ENCODE measurements around the gene SPATA12.
"Not testable (repeated sequence)": the region's sequence is repeated elsewhere in the genome, so short reads cannot be mapped to it uniquely, and the experiment has no call there.

SPATA12 gene

DNA sequence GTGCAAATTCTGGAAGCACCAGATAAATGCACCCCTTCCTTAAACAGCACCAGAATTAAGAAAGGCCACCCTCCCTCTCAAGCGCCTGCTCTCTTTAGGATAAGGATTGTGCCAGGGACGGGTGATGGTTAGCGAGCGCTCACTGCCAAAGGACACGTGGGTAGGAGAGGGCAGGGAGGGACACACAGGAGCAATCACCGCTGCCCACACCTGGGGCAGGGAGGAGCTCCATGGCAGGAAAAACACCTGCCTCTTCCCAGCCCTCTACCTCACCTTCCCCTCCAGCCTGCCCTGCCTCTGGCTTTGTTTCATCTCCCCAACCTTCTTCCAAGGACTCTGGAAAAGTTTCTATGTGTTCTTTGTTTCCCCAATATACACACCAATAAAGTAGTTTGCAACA lies 7.3 kb upstream of the SPATA12 start:
- FAIRE-seq = no peak

DNA sequence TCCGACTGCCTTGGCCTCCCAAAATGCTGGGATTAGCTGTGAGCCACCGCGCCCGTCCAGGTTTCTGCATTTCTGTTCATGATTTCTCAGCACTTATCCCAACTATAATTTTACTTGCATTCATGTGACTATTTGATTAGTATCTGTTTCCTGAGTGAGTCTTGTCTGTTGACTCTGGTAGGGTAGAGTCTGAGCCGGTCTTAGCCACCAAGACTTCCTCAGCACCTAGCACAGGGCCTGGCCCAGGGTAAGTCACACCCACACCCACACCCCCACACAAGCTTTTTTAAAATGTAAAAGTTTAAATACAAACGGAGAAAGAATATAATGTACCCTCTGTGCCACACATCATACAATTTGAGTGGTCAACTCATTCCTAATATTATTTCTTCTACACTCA lies 3.1 kb upstream of the SPATA12 start:
- no peak for FAIRE-seq

DNA sequence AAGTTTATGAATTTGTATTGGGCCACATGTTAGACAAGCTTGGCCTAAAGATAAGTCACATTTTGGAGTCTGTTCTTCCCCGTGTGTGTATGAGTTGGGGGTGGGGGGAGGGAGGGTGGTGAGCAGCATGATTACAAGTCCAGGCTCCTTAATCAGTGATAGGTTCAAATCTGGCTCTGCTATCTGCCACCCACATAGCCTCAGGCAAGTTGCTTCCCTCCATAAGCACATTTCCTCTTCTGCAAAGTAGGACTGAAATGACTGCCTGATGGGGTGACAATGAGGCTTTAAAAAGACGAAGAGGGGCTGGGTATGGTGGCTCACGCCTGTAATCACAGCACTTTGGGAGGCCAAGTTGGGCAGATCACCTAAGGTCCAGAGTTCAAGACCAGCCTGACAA lies 1.1 kb upstream of the SPATA12 start:
- no peak for FAIRE-seq

DNA sequence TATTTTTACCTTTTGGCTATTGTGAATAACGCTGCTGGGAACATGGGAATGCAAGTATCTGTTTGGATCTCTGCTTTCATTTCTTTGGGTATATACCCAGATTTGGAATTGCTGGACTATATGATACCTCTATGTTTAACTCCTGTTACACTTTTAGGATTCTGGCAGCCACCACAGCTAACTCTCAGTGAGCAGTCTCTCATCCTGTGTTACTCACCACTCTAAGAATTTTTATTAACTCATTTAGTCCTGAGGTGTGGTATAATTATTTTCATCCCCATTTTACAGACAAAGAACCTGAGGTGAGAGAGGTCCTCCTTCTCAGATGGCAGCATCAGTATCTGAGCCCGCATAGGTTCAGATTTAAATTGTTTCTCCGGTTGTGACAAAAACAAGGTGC lies 1.1 kb downstream of the SPATA12 start:
- FAIRE-seq = no peak

DNA sequence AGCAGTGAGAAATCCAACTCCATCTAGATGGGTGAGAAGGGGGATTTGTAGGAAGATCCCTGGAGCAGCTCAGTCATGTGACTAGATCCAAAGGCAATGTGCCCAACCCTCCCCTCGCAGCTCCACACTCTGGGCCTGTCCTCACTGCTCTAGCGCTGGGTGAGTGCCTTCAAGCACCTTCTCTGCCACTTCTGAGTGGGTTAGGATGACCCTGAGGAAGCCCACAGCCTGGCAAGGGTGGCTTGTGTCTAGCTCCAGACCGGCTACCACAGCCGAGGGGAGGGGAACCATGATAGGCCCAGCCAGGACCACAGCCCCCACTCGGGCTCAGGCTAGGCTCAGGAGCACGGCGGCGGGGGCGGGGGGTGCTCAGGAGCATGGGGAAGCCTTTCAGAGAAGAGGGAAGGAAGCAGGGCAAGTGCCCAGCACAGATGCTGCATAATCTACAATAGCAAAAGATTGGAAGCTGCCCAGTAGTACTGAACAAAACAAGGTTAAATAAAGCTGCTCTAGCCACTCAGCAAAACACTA lies 1.7 kb downstream of the SPATA12 start:
- FAIRE-seq = no peak

DNA sequence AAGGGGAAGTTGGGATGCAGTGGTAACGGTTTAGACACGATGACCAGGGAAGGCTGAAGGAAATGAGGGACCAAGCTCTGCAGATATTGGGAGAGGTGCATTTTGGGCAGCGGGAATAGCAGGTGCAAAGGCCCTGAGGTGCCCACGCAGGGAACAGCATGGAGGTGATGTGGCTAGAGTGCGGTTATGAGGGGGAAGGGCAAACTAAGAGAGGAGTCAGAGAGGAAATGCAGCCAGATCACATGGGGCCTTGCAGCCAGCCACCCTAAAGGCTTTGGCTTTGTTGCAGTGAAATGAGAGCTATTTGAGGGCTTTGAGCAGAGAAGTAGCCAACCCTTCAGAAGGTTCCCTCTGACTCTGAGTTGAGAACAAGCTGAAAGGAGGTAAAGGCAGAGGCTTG lies 2.6 kb downstream of the SPATA12 start:
- FAIRE-seq = no peak

DNA sequence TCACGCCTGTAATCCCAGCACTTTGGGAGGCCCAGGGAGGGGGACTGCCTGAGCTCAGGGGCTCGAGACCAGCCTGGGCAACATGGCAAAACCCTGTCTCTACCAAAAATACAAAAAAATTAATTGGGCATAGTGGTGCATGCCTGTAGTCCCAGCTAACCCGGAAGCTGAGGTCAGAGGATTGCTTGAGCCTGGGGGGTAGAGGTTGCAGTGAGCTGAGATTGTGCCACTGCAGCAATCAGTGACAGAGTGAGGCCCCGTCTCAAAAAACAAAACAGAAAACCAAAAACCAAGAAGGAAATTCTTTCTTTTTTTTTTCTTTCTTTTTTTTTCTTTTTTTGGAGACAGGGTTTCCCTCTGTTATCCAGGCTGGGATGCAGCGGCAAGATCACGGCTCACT lies 3.5 kb downstream of the SPATA12 start:
- FAIRE-seq = no peak

DNA sequence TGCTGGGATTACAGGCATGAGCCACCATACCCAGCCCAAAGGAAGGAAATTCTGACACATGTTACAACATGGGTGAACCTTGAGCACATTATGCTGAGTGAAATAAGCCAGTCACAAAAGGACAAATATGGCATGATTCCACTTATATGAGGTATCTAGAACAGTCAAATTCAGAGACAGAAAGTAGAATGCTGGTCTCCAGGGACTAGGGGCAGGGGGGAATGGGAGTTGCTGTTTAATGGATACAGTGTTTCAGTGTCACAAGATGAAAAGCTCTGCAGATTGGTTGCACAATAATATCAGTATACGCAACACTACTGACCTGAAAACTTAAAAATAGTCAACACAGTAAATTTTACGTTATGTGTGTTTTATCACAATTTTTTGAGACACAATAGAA lies 4.1 kb downstream of the SPATA12 start:
- FAIRE-seq = no peak

DNA sequence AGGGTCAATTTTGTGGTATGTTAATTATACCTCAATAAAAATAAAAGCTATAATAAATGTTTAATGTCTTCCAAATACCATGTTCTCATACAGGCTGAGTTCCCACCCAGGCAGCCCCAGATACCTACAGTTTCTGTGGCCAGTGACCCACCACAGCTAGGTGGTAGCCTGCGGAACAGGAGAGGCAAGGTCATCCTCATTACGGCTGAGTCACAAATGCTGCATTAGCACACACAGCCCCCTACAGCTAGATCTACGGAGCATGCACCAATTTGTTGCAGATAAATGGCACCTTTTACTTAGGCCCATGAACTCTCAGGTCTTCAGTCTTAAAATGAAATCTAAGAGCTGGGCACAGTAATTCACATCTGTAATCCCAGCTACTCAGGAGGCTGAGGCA lies 5.1 kb downstream of the SPATA12 start:
- no peak for FAIRE-seq

DNA sequence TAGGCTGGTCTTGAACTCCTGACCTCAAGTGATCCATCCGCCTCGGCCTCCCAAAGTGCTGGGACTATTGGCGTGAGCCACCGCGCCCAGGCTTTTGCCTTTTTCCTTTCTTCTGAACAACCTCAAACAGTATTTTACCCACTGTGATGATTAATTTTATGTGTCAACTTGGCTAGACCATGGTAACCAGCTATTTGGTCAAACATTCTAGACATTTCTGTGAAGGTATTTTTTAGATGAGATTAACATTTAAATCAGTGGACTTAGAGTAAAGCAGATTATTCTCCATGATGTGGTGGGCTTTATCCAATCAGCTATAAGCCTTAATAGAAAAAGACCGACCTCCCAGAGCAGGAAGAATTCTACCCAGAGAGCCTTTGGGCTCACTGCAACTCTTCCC lies 6.0 kb downstream of the SPATA12 start:
- no peak for FAIRE-seq

DNA sequence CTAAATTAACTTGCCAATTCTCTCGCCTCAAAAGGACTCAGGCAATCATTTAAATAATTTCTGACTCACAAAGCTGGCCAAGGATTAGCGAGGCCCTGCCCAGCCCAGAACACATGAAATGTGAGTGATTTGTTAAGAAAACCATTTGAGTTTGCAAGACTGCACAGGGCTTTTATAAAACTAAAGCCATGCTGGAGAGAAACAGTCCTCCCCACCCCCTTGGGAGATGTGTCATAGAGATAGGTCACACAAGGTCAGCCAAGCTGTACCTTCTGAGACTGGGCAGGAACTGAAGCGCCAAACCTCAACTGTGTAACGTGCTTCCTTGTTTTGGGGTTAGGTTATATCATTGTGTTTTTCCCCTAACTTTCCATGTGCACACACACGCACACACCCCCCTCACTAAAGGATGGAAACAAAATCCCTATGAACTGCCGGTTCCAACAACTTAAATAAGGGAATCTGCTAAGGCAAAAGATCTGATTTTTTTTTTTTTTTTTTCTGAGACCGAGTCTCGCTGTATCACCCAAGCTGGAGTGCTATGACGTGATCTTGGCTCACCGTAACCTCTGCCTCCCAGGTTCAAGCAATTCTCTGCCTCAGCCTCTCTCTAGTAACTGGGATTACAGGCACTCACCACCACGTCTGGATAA lies 8.1 kb downstream of the SPATA12 start:
- no peak for FAIRE-seq

DNA sequence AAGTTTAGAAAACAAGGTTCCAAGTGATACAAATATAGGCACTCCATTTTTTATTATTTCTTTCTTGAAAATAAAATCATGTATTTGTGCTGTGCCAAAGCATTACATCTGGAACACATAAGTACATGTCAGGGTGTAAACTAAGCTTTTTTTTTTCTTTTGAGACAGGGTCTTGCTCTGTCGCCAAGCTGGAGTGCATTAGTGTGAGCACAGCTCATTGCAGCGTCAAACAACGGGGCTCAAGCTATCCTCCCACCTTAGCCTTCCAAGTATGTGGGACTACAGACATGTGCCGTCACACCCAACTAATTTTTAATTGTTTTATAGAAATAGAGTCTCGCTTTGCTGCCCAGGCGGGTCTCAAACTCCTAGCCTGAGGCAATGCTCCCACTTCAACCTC lies 9.0 kb downstream of the SPATA12 start:
- FAIRE-seq = no peak

DNA sequence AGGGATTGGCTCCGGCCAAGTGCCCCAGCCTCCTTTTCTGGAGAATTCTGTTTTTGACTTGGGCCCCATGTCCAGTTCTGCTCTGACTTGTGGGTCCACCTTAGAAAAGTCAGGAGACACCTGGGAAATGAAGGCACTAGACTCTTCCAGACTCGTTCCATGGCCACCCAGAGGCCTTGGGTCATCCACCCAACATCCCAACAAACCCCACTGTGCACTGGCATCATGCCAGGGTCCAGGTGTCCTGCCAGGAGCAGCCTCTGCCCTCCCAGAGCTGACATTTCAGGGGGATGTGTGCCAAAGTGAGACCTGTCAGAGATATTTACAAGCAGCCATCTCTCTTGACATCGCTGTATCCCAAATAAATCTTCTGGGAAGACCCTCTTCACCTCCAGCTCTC lies 13.2 kb downstream of the SPATA12 start:
- FAIRE-seq = no peak

DNA sequence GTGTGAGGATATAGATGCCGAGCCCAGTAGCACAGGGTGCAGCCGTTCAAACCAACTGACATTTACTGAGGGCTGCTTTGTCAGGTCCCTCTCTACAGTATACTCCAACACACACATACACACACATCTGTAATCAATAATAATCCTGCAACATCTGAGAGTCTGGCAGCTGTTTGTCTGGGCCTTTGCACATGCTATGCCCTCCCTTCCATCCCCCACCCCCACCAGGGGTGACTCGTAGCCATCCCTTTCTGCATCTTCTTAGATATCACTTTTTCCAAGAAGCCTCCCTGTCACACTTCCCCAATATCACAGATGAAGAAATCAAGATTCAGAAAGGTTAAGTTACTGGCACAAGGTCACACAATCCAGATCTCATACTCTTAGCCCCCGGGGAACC lies 13.7 kb downstream of the SPATA12 start:
- no peak for FAIRE-seq

DNA sequence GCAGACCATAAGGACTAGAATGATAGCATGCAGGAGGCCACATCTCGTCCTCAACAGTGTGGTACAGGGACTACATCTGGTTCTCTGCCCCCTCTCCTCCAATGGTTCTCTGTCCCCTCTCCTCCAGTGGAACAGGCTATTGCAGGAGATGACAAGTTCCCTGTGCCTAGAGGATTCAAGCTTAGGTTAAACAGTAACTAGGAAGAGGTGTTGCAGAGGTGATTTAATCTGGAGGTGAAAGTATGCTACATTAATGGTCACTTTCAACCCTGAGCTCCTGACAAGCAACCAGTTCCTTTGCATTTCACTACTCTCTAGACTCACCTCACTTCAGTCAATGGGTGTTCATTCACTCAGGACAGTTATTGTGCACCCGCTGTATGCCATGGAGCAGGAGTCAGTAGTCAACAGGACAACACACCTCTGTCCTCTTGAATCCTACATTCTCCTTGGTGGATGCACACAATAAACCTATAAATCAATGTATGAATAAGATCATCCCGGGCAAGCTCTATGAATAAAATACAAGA lies 16.0 kb downstream of the SPATA12 start:
- FAIRE-seq = no peak

DNA sequence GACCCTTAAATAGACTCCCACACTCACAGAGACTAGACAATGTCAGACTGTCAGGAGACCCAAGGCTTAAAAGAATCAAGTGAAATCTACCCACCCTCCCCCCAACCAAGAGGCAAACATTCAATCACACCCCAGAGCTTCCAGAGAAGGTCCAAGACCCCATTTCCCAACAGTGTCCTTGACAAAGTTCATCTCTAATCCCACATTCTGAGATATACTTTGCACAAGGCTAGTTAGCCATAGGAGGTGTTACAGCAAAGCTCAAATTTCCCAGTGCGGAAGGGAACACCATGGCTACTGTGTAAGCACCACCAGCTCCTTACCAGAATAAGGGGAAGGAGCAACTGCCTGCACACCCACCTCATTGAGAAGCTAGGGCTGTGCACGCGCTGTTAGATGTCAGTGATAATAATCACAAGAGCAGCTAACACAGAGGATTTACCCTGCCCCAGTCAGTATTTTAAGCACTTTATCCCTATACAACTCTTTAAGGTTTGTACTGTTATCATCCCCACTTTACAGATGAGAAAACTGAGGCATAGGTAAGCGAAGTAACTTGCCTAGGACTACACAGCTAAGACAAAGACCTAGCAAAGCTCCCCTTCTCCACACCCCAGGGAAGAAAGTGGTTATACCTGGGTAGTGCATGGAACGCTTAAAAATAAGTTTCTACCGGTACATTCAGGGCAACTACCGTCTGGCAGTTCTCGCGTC lies 17.3 kb downstream of the SPATA12 start:
- no peak for FAIRE-seq

DNA sequence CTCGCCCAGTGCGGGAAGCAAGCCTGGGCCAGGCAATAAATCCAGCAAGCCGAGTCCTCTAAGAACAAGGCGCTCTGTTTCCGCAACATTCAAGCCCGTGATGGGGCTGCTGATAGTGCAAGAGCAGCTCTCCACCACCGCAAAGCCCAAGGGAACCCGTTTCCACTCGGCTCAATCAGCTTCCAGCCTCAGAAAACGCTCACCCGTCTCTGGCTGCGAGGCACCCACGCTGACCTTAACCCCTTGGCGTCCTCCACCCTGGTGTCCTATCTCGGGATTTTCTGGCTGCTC lies 17.8 kb downstream of the SPATA12 start:
- no peak for FAIRE-seq

DNA sequence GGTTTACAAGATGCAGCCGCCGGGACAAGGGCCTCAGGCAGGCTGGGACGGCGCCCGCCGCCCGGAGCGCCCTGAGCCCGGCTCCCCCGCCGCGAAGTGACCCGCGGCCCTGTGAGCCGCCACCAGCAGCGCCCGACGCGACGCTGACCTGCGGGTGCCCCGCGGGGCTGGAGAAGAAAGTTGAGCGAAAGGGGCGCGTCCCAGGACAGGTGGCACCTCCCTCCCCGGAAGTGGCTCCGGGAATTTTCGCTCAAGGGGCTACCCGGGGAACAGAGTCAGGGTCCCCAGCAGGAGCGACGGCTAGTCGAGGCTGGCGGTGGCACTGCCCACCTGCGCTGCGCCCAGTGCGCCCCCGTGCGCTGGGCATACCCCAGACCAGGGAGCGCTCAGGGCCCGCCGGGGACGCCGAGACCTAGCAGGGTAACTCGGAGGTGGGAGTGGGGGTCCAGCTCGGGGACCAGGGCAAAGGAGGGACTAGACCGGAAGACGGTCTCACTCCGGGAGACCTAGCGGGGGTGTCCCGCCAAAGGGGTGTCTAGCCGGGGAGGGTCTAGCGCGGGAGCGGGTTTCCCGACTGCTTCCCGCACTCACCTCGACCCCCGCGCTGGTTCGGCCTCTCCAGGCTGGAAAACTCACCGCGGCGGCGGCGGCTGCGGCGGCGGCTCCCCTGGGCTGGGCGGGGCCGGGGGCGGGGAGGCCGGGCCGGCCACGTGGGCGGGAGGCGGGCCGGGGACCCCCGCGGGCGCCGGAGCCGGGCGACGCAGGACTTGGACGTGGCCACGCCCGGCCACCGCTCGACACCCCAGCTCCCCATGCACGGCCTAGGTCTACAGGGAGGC lies 18.4 kb downstream of the SPATA12 start:
- no peak for FAIRE-seq

DNA sequence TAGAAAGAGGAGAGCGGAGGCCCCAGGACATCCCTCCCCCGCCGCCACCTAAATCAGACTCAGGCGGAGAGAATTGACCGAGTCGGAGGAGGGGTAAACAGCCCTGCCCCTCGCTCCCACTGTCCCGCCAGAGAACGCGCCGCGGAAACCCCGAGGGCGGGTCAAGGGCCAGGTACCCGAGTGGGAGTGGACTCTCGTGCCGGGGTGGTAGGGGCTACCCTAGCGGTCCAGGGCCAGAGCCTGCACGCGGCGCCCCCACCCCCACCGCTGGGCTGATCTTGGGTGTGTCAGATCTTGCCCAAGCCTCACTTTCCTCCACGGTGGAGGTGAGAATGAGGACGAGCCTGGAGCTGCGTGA lies 19.0 kb downstream of the SPATA12 start:
- no peak for FAIRE-seq

DNA sequence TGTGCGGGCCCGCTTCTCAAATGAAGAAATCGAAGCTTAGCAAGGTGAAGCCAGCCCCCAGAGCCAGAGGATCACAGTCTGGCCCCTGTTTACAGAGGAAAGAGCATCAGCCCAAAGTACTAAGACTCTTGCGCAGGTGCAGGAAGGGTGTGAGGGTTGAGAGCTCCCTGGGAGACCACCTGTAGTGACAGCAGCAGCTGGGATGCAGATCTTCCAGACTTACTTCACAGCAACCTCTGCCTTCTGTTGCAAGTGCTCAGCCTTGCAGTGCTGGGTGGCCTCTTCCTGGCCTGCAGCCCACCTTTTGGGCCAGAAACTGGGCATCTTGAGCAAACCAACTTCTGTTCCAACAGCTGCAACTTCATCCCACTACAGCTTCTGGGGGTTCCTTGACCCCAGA lies 19.7 kb downstream of the SPATA12 start:
- FAIRE-seq = no peak

DNA sequence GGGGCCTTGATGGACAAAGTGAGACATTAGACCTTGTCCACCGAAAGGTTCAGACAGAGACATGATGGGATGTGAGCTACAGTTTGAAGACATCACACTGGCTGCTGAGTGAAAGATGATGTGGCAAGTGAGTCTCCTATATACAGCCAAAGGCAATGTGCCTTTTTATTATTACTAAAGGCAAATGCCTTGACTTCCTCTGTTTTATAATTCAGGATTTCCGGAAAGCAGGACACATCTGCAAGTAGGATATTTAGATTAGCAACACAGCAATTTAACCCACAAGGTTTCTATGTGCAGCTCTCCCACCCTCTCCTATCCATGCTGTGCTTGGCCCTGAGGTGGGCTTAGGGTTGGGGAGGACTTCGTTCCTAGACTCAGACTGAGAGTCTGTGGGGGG lies 20.7 kb downstream of the SPATA12 start:
- FAIRE-seq = no peak

DNA sequence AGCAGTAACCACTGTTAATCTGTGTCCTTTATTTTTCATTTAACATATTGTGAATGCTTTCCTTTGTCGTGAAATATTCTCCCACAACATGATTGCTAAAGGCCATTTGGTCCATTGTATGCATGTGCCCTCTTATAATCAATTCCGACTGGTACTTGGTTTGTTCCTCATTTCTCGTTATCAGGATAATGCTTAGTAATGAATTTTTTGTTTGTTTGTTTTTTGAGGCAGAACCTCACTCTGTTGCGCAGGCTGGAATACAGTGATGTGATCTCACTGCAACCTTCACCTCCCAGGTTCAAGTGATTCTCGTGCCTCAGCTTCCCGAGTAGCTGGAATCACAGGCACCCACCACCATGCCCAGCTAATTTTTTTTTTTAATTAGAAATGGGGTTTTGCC lies 22.0 kb downstream of the SPATA12 start:
- FAIRE-seq = no peak

DNA sequence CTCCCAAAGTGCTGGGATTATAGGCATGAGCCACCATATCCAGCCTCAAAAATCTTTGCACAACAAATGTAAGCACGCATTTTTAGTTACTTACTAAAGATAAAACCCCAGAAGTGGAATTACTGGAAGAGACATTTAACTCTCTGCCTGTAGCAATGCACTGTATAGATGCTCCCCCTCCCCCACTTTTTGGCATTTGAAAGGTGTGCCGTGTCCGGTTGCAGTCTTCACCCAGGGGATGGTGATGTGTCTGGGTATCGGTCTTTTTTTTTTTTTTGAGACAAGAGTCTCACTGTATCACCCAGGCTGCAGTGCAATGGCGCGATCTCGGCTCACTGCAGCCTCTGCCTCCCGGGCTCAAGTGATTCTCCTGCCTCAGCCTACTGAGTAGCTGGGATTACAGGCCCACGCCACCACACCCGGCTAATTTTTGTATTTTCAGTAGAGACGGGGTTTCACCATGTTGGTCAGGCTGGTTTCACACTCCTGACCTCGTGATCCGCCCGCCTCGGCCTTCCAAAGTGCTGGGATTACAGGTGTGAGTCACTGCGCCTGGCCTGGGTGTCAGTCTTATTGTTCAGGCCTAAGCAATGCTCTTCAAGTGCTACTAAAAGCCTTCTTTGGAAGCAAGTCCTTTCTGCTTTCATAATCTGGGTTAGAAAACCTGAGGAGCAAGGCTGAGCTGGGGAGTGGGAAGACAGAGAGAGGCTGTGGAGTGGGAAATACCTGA lies 23.0 kb downstream of the SPATA12 start:
- not testable (repeated sequence) for FAIRE-seq

Data from colon (tissue), 2 donors.